ENCODE results near the gene ECD. TPM values are rescaled to one million over a fixed set of nuclear protein-coding genes. Genes with fewer than 3 reads are reported as not detected.
"Not testable (repeated sequence)": the region's sequence is repeated elsewhere in the genome, so short reads cannot be mapped to it uniquely, and the experiment has no call there.

Gene ECD
- total RNA-seq, 4 donors from 2014 or later, result 17.4 to 25.3 (median 24.0) TPM

- DNase-seq, result no peak
- peaks cover 0 to 99% (median 21%) of the 10 kb centered on the region in 3 donors for H3K36me3 ChIP-seq
- H3K4me1 ChIP-seq, result no peaks in the 10 kb centered on the region
- no peak overlapping the region for H3K27ac ChIP-seq
- no peak for TF ChIP-seq POLR2A (IDR thresholded peaks at IDR 0.05)
- TF ChIP-seq CTCF (IDR thresholded peaks at IDR 0.05), result no peak
- H3K27me3 ChIP-seq, result no peaks in the 10 kb centered on the region
- no peak overlapping the region for H3K4me3 ChIP-seq
- intact Hi-C loops (cut with DNase I), result no loop called here
- H3K9me3 ChIP-seq, result no peaks in the 10 kb centered on the region
- WGBS, 2 donors, result 86 to 97% methylated on average over 3 of the region's 3 CpGs
Observed at GRCh38 chr10:73152009-73152408, 15.8 kb downstream of the ECD start.

GRCh38 chr10:73150633-73151413, 17.0 kb downstream of the ECD start:
- intact Hi-C loops (cut with DNase I); DNase-seq; H3K9me3 ChIP-seq; H3K4me3 ChIP-seq; H3K27me3 ChIP-seq; H3K4me1 ChIP-seq; H3K27ac ChIP-seq: not testable (repeated sequence)
- 93 to 95% methylated on average over 5 of the region's 8 CpGs for WGBS, 2 donors
- H3K36me3 ChIP-seq, result peaks cover 0 to 99% (median 30%) of the 10 kb centered on the region in 3 donors

GRCh38 chr10:73141603-73142002, 26.2 kb downstream of the ECD start:
- WGBS, 2 donors, result 82 to 90% methylated on average over 3 of the region's 3 CpGs
- Histone ChIP-seq H3K36me3 (peaks cover 5 to 100% (median 41%) of the 10 kb centered on the region in 3 donors), H3K4me1 (no peaks in the 10 kb centered on the region), H3K4me3 (no peak overlapping the region), H3K27me3 (no peaks in the 10 kb centered on the region), H3K9me3 (no peaks in the 10 kb centered on the region), H3K27ac (no peak overlapping the region)
- DNase-seq, result no peak
- intact Hi-C loops (cut with DNase I), result no loop called here
- TF ChIP-seq POLR2A (IDR thresholded peaks at IDR 0.05) (no peak), CTCF (IDR thresholded peaks at IDR 0.05) (no peak)

GRCh38 chr10:73139251-73139650, 28.6 kb downstream of the ECD start:
- Histone ChIP-seq H3K9me3 (no peaks in the 10 kb centered on the region), H3K27me3 (no peaks in the 10 kb centered on the region), H3K27ac (no peak overlapping the region), H3K4me3 (no peak overlapping the region), H3K4me1 (no peaks in the 10 kb centered on the region), H3K36me3 (peaks cover 3 to 100% (median 39%) of the 10 kb centered on the region in 3 donors)
- intact Hi-C loops (cut with DNase I), result no loop called here
- no peak for TF ChIP-seq POLR2A (IDR thresholded peaks at IDR 0.05)
- TF ChIP-seq CTCF (IDR thresholded peaks at IDR 0.05), result no peak
- DNase-seq, result no peak
- 69 to 75% methylated on average over 2 of the region's 2 CpGs for WGBS, 2 donors

GRCh38 chr10:73136627-73137026, 31.2 kb downstream of the ECD start:
- Histone ChIP-seq H3K27ac (no peak overlapping the region), H3K4me1 (peaks cover 0 to 10% (median 0%) of the 10 kb centered on the region in 3 donors), H3K4me3 (no peak overlapping the region), H3K9me3 (no peaks in the 10 kb centered on the region), H3K36me3 (peaks cover 0 to 100% (median 29%) of the 10 kb centered on the region in 3 donors), H3K27me3 (no peaks in the 10 kb centered on the region)
- 77 to 78% methylated on average over 2 of the region's 2 CpGs for WGBS, 2 donors
- DNase-seq, result no peak
- intact Hi-C loops (cut with DNase I), result no loop called here
- TF ChIP-seq POLR2A (IDR thresholded peaks at IDR 0.05), result no peak
- TF ChIP-seq CTCF (IDR thresholded peaks at IDR 0.05), result no peak
